H1 (cell line): ENCODE results near the gene NOC4L. TPM values are rescaled to one million over a fixed set of nuclear protein-coding genes. Genes with fewer than 3 reads are reported as not detected.

Source experiments
- CTCF ChIA-PET: fragments of 300-600 bp; sonication (Branson Sonifier 250); formaldehyde crosslinking; loops from one replicate; lab custom pipeline; 2021; ENCODE audit not compliant: partially characterized antibody; lab: Charles Lee
- POLR2A ChIA-PET: fragments of 300-600 bp; sonication (Branson Sonifier 250); formaldehyde crosslinking; loops from one replicate; lab custom pipeline; 2021; ENCODE audit warnings: inconsistent platforms; ENCODE audit not compliant: partially characterized antibody; lab: Charles Lee
- DNase-seq, 2 experiments: peaks; one replicate each; pipeline versions ENCODE4 v3.0.0 to v3.0.0-alpha.2; 2010 to 2022; ENCODE audit warnings: low spot score in 2 of 2, low read depth in 1 of 2, mixed read lengths in 1 of 2
- FAIRE-seq: peaks from 2 replicates; lab custom pipeline; 2011; peaks lifted over from hg19 to GRCh38; lab: Jason Lieb, UNC
- H2AFZ ChIP-seq: 2 replicates; pipeline ENCODE4 v1.8.1; 2012; ENCODE audit warnings: low read length, inconsistent platforms
- H2AK5ac ChIP-seq: 2 replicates; pipeline ENCODE4 v1.6.1; 2013; ENCODE audit warnings: low read depth, low read length
- H2BK120ac ChIP-seq: replicated peaks from 2 replicates; pipeline ENCODE3; 2013; ENCODE audit warnings: low read depth, low read length, inconsistent platforms
- H2BK12ac ChIP-seq: 2 replicates; pipeline ENCODE4 v1.6.1; 2013; ENCODE audit warnings: low read depth, low read length
- H2BK15ac ChIP-seq: 2 replicates; pipeline ENCODE4 v1.6.1; 2013; ENCODE audit warnings: low read length
- H2BK20ac ChIP-seq: 2 replicates; pipeline ENCODE4 v1.6.1; 2013; ENCODE audit warnings: low read length
- H2BK5ac ChIP-seq: 2 replicates; pipeline ENCODE4 v1.6.1; 2013; ENCODE audit warnings: low read depth, low read length
- H3K14ac ChIP-seq: 2 replicates; pipeline ENCODE4 v1.6.1; 2013; ENCODE audit warnings: inconsistent platforms; ENCODE audit not compliant: insufficient read length
- H3K18ac ChIP-seq: 2 replicates; pipeline ENCODE4 v1.6.1; 2013; ENCODE audit warnings: low read length; ENCODE audit errors: extremely low read depth
- H3K23ac ChIP-seq: 2 replicates; pipeline ENCODE4 v1.6.1; 2013; ENCODE audit warnings: inconsistent platforms; ENCODE audit not compliant: insufficient read length
- H3K23me2 ChIP-seq: 2 replicates; pipeline ENCODE4 v1.6.1; 2013; ENCODE audit warnings: low read depth, low read length
- H3K27ac ChIP-seq: 2 replicates; pipeline ENCODE4 v1.6.1; 2011; ENCODE audit warnings: low read depth, low read length, inconsistent platforms
- H3K27me3 ChIP-seq, 4 experiments: replicated peaks in 1 of 4; 1 replicate in 1 of 4; 2 replicates in 3 of 4; pipeline versions ENCODE4 v1.6.1 to v1.8.1; 2011 to 2013; ENCODE audit warnings: low read length in 3 of 4, mild to moderate bottlenecking in 3 of 4, inconsistent platforms in 2 of 4, mixed read lengths in 2 of 4, moderate library complexity in 1 of 4; ENCODE audit not compliant: control insufficient read depth in 3 of 4, insufficient read depth in 3 of 4; ENCODE audit errors: extremely low read depth in 1 of 4
- H3K36me3 ChIP-seq, 4 experiments: 2 replicates each; pipeline versions ENCODE4 v1.6.1 to v1.8.1; 2011 to 2013; ENCODE audit warnings: mild to moderate bottlenecking in 4 of 4, low read length in 3 of 4, moderate library complexity in 2 of 4, control low read depth in 1 of 4, inconsistent platforms in 1 of 4; ENCODE audit not compliant: insufficient read depth in 4 of 4, control insufficient read depth in 2 of 4
- H3K4ac ChIP-seq: replicated peaks from 2 replicates; pipeline ENCODE3; 2013; ENCODE audit warnings: low read length, low read depth, mixed read lengths, inconsistent platforms; ENCODE audit not compliant: insufficient read length
- H3K4me1 ChIP-seq, 4 experiments: replicated peaks in 1 of 4; 1 replicate in 1 of 4; 2 replicates in 3 of 4; pipeline versions ENCODE4 v1.6.1 to v1.8.1; 2011 to 2013; ENCODE audit warnings: low read length in 3 of 4, inconsistent platforms in 2 of 4, mixed read lengths in 1 of 4; ENCODE audit not compliant: insufficient read depth in 4 of 4, control insufficient read depth in 3 of 4
- H3K4me2 ChIP-seq, 2 experiments: 2 replicates each; pipeline versions ENCODE4 v1.6.1 to v1.8.1; 2011 to 2013; ENCODE audit warnings: low read depth in 2 of 2, low read length in 2 of 2, control low read depth in 1 of 2, inconsistent platforms in 1 of 2, mild to moderate bottlenecking in 1 of 2; ENCODE audit not compliant: insufficient read depth in 1 of 2
- H3K4me3 ChIP-seq, 4 experiments: fragments of 200-600, 300-600 bp in 1 of 4; sonication (generic), shearing (Covaris generic), sonication (Bioruptor Twin) in 1 of 4; 2 replicates each; pipeline versions ENCODE4 v1.5.1 to v1.8.1; 2011 to 2016; ENCODE audit warnings: low read length in 4 of 4, low read depth in 3 of 4, control low read depth in 2 of 4, inconsistent platforms in 2 of 4, mild to moderate bottlenecking in 2 of 4, mixed read lengths in 1 of 4, moderate library complexity in 1 of 4; ENCODE audit not compliant: insufficient read depth in 2 of 4; ENCODE audit errors: extremely low read depth in 1 of 4
- H3K56ac ChIP-seq: replicated peaks from 2 replicates; pipeline ENCODE3; 2013; ENCODE audit warnings: low read depth, mild to moderate bottlenecking, mixed read lengths, low read length, inconsistent platforms; ENCODE audit not compliant: insufficient read length
- H3K79me1 ChIP-seq: 2 replicates; pipeline ENCODE4 v1.6.1; 2013; ENCODE audit warnings: low read depth, low read length, control low read depth
- H3K79me2 ChIP-seq, 2 experiments: 2 replicates each; pipeline versions ENCODE4 v1.6.1 to v1.8.1; 2012 to 2013; ENCODE audit warnings: low read length in 2 of 2, mild to moderate bottlenecking in 2 of 2, inconsistent platforms in 1 of 2; ENCODE audit not compliant: insufficient read depth in 2 of 2, control insufficient read depth in 1 of 2
- H3K9ac ChIP-seq, 4 experiments: replicated peaks in 1 of 4; 1 replicate in 1 of 4; 2 replicates in 3 of 4; pipeline versions ENCODE4 v1.6.1 to v1.8.1; 2011 to 2013; ENCODE audit warnings: low read depth in 3 of 4, low read length in 3 of 4, control low read depth in 2 of 4, mild to moderate bottlenecking in 2 of 4, moderate library complexity in 2 of 4, inconsistent platforms in 1 of 4; ENCODE audit errors: extremely low read depth in 1 of 4
- H3K9me3 ChIP-seq, 2 experiments: 2 replicates each; pipeline versions ENCODE4 v1.6.1 to v1.8.1; 2012 to 2013; ENCODE audit warnings: mild to moderate bottlenecking in 2 of 2, moderate library complexity in 2 of 2, control low read depth in 1 of 2, inconsistent platforms in 1 of 2, low read depth in 1 of 2, low read length in 1 of 2, mixed read lengths in 1 of 2; ENCODE audit not compliant: insufficient read depth in 2 of 2
- H4K20me1 ChIP-seq, 2 experiments: replicated peaks in 1 of 2; 2 replicates each; pipeline versions ENCODE3 to v1.8.1; 2011 to 2013; ENCODE audit warnings: inconsistent platforms in 2 of 2, low read length in 2 of 2, mild to moderate bottlenecking in 1 of 2; ENCODE audit not compliant: insufficient read depth in 2 of 2, control insufficient read depth in 1 of 2
- H4K5ac ChIP-seq: 2 replicates; pipeline ENCODE4 v1.6.1; 2013; ENCODE audit warnings: low read length, low read depth, mixed read lengths, inconsistent platforms; ENCODE audit not compliant: insufficient read length
- H4K8ac ChIP-seq: 2 replicates; pipeline ENCODE4 v1.8.0; 2013; ENCODE audit warnings: mild to moderate bottlenecking, moderate library complexity, low read length, inconsistent platforms; ENCODE audit not compliant: insufficient read depth; ENCODE audit errors: extremely low read depth
- H4K91ac ChIP-seq: replicated peaks from 2 replicates; pipeline ENCODE3; 2013; ENCODE audit warnings: low read length, mixed read lengths, inconsistent platforms; ENCODE audit not compliant: insufficient read length
- CTBP2 ChIP-seq: IDR thresholded peaks from 2 replicates; pipeline ENCODE4 v1.7.0; 2011; ENCODE audit warnings: borderline replicate concordance, mild to moderate bottlenecking, moderate library complexity, mixed read lengths, low read length; ENCODE audit not compliant: insufficient read depth, insufficient read length
- HDAC2 ChIP-seq, 2 experiments: fragments of 300-600 bp in 1 of 2; sonication (generic) in 1 of 2; IDR thresholded peaks; 2 replicates each; pipeline ENCODE4 v1.6.1; 2011 to 2012; ENCODE audit warnings: low read depth in 2 of 2, low read length in 2 of 2, mild to moderate bottlenecking in 2 of 2, moderate library complexity in 2 of 2, borderline replicate concordance in 1 of 2, inconsistent platforms in 1 of 2
- POLR2A ChIP-seq, 2 experiments: IDR thresholded peaks; 1 replicate in 1 of 2; 2 replicates in 1 of 2; pipeline ENCODE4 v1.6.1; 2011; ENCODE audit warnings: low read depth in 2 of 2, low read length in 2 of 2, mild to moderate bottlenecking in 2 of 2; ENCODE audit errors: control extremely low read depth in 1 of 2
- RXRA ChIP-seq: IDR thresholded peaks from 2 replicates; pipeline ENCODE4 v1.6.1; 2011; ENCODE audit warnings: low read depth, mild to moderate bottlenecking, low read length, moderate library complexity; ENCODE audit not compliant: insufficient read depth
- SP1 ChIP-seq: IDR thresholded peaks from 2 replicates; pipeline ENCODE4 v1.6.1; 2011; ENCODE audit warnings: low read depth, low read length
- SP4 ChIP-seq: IDR thresholded peaks from 2 replicates; pipeline ENCODE4 v1.6.1; 2012; ENCODE audit warnings: low read length, inconsistent platforms
- TCF12 ChIP-seq: IDR thresholded peaks from 2 replicates; pipeline ENCODE4 v1.6.1; 2011; ENCODE audit warnings: low read depth, mild to moderate bottlenecking, low read length
- WGBS, 2 experiments: shearing (Covaris generic) in 1 of 2; methylation state at CpG; one replicate each; pipeline versions ENCODE4 v1.1.6 to v1.1.7; 2013 to 2015; ENCODE audit warnings: low lambda C conversion rate in 2 of 2, mixed read lengths in 2 of 2, inconsistent platforms in 1 of 2, low coverage in 1 of 2, missing lambda C conversion rate in 1 of 2; ENCODE audit not compliant: insufficient replicate concordance in 2 of 2, insufficient coverage in 1 of 2, insufficient read length in 1 of 2; ENCODE audit errors: extremely low coverage in 1 of 2, missing lambda C conversion rate in 1 of 2; 5-methylcytosine and 5-hydroxymethylcytosine counted together
- polyA plus RNA-seq, 7 experiments: library from polyadenylated mRNA; depleted of rRNA in 3 of 7; stranded (reverse) in 5 of 7; unstranded in 2 of 7; fragments of >200 nt in 5 of 7; fragments of 200-250 nt in 2 of 7; gene quantifications; 1 replicate in 5 of 7; 2 replicates in 1 of 7; 4 replicates in 1 of 7; pipeline versions ENCODE4 v1.2.1 to v1.2.3, GENCODE V29; 2011 to 2013; ENCODE audit warnings: missing spikeins in 2 of 7, mixed read lengths in 2 of 7
- total RNA-seq: library from RNA; stranded (reverse); fragmentation: NEBNext Ultra II Directional; extraction: Animal tissue kit (Norgen Biotek cat#: 25700); gene quantifications from 2 replicates; pipeline ENCODE4 v1.2.1, GENCODE V29; 2021

NOC4L gene
- total and polyA plus RNA-seq, 2 of the 8 experiments (the other 6 are each of a cell fraction or from before 2014, with no cell fraction given), result 26.8 to 40.3 TPM

DNA sequence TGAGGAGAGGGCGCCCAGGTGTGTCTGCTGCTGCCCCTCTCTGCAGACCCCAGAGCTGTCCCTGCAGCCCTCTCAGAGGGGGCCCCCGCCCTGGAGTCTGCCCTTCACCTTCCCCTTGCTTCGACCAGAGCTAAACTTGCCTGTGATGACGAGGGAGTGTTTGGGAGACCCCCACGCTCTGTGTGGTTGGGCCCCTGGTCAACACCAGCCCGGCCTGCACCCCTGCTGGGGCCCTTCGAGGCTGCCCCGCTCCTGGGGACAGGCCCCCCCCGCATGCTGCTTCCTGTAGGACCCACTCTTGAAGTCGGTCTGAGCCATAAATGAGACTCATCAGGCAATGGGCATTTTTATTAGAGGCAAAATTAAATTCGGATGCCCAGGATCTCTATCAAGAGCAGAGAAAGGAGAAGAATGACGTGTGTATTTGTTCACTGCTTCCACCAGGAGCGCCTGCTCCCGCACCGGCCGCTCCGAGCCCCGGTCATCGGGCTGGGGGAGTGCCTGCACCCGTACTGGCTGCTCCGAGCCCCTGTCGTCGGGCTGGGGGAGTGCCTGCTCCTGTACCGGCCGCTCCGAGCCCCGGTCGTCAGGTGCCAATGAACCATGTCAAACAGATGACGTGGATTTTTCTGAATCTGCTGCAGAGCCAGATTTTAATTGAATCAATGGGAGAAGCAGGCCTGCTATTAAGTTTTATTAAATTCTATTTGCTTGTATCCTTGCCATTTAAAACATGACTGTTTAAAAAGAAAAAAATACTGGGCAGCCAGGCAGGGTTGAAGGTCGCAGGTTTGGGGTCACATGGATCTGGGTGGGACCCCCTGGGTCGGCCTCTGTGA is 47.7 kb downstream of the NOC4L start:
- Histone ChIP-seq H3K9ac (no peak overlapping the region), H2BK12ac (no peak overlapping the region), H3K79me2 (no peaks in the 10 kb centered on the region), H4K91ac (no peak overlapping the region), H2BK20ac (no peak overlapping the region), H4K20me1 (peaks cover 0 to 2% of the 10 kb centered on the region in 2 experiments), H3K14ac (no peak overlapping the region), H2BK15ac (no peak overlapping the region), H3K9me3 (peaks cover 11 to 20% of the 10 kb centered on the region in 2 experiments), H3K27me3 (peaks cover 4 to 67% (median 39%) of the 10 kb centered on the region in 4 experiments), H4K5ac (no peak overlapping the region), H3K4me2 (no peak overlapping the region), H3K27ac (no peak overlapping the region), H3K4me1 (peaks cover 0 to 13% (median 7%) of the 10 kb centered on the region in 4 experiments; a peak in 5 of 7 replicates), H2BK120ac (no peak overlapping the region), H3K36me3 (no peaks in the 10 kb centered on the region), H3K4me3 (no peak overlapping the region), H3K4ac (no peak overlapping the region), H3K79me1 (no peaks in the 10 kb centered on the region), H2AK5ac (no peak overlapping the region), H2BK5ac (no peak overlapping the region), H4K8ac (no peak overlapping the region), H3K56ac (no peak overlapping the region), H3K18ac (no peak overlapping the region), H3K23me2 (peaks cover 7% of the 10 kb centered on the region; the same call in 1 of the 2 replicates), H3K23ac (no peak overlapping the region), H2AFZ (no peak overlapping the region)
- DNase-seq (no peak), FAIRE-seq (no peak)
- ChIA-PET POLR2A (no interaction called here), CTCF (interaction anchor here (0.9 to 2.5 kb wide), 6 partner anchors 12 to 38 kb away, joined by 3 to 23 read pairs (median 3); no protein-coding TSS in a partner anchor)
- 85% methylated on average over 31 of the region's 31 CpGs; no CpG with 5 or more reads in 1 of the 2 experiments for WGBS, 2 experiments
- no peak for TF ChIP-seq CTBP2
- no peak for TF ChIP-seq SP4
- TF ChIP-seq TCF12, result no peak
- TF ChIP-seq SP1, result no peak
- no peak for TF ChIP-seq HDAC2 (IDR thresholded peaks at IDR 0.05; ENCODE audit: borderline replicate concordance in 1 of 2, low read depth in 2 of 2, low read length in 2 of 2)
- no peak for TF ChIP-seq RXRA
- no peak for TF ChIP-seq POLR2A (IDR thresholded peaks at IDR 0.05; ENCODE audit: control extremely low read depth in 1 of 2, low read depth in 2 of 2, low read length in 2 of 2)
